Large intestine (tissue), 3 donors: Measurements from ENCODE around the gene CA10. TPM values are rescaled to one million over a fixed set of nuclear protein-coding genes. Genes with fewer than 3 reads are reported as not detected.

Experiments used
- DNase-seq, 2 donors: peaks; one replicate each; pipeline versions ENCODE4 v3.0.0 to v3.0.0-alpha.2; 2013
- H3K27ac ChIP-seq: one replicate; pipeline ENCODE4 v1.5.1; 2013; ENCODE audit warnings: low read length
- H3K27me3 ChIP-seq: 2 replicates; pipeline ENCODE4 v1.6.1; 2013; ENCODE audit warnings: low read length; ENCODE audit not compliant: control insufficient read depth, insufficient read depth
- H3K36me3 ChIP-seq: 2 replicates; pipeline ENCODE4 v1.6.1; 2013; ENCODE audit warnings: low read length; ENCODE audit not compliant: control insufficient read depth, insufficient read depth
- H3K4me1 ChIP-seq: one replicate; pipeline ENCODE4 v1.6.1; 2013; ENCODE audit warnings: low read length; ENCODE audit not compliant: control insufficient read depth, insufficient read depth
- H3K4me3 ChIP-seq: one replicate; pipeline ENCODE4 v1.5.1; 2013; ENCODE audit warnings: low read length
- H3K9me3 ChIP-seq: one replicate; pipeline ENCODE4 v1.6.1; 2013; ENCODE audit warnings: mild to moderate bottlenecking, low read depth, low read length, moderate library complexity; ENCODE audit not compliant: control insufficient read depth
- WGBS: methylation state at CpG from one replicate; pipeline ENCODE4 v1.1.5; 2013; ENCODE audit warnings: low lambda C conversion rate; ENCODE audit not compliant: insufficient coverage; 5-methylcytosine and 5-hydroxymethylcytosine counted together
- polyA plus RNA-seq: library from polyadenylated mRNA; unstranded; fragments of 120-200 nt; gene quantifications from one replicate; pipeline ENCODE4 v1.2.1, GENCODE V29; 2013

CA10 gene
- polyA plus RNA-seq, 1 donor: 1.2 TPM

- Histone ChIP-seq H3K4me3 (no peak overlapping the region), H3K4me1 (no peaks in the 10 kb centered on the region), H3K27me3 (no peaks in the 10 kb centered on the region), H3K27ac (no peak overlapping the region), H3K9me3 (no peaks in the 10 kb centered on the region), H3K36me3 (no peaks in the 10 kb centered on the region)
- WGBS: no CpG with 5 or more reads among the region's 2 CpGs
- no peak for DNase-seq
Measured at GRCh38 chr17:51955245-51955644, 203.3 kb downstream of the CA10 start.

DNA sequence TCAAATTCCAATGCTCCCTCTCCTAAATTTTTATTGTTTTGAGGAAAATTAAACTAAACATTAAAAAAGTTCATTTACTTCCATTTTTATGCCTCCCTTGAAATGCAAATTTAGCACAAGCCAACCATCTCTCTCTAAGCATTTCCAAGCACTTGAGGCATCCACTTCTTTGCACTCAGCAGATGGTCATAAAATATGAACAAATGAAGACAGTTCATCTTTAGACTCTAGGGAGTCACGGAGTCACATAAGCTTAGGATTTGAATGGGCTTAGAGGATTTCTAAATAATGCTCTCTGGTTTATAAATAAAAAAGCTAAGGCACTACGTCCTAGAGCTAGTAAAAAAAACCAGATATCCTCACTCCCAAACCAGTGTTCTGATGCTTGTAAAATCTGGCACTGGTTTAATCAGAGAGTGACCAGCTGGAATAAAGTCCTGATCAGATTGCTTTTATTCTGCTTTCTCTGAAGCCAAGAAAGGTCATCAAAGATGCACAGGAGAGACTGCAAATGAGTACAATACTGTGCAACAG lies 204.2 kb downstream of the CA10 start:
- DNase-seq: no peak
- Histone ChIP-seq H3K4me1 (no peaks in the 10 kb centered on the region), H3K9me3 (no peaks in the 10 kb centered on the region), H3K27ac (no peak overlapping the region), H3K36me3 (no peaks in the 10 kb centered on the region), H3K4me3 (no peak overlapping the region), H3K27me3 (no peaks in the 10 kb centered on the region)
- no CpG with 5 or more reads among the region's 2 CpGs for WGBS

- no peak overlapping the region for H3K27ac ChIP-seq
- no peak for DNase-seq
- H3K27me3 ChIP-seq: no peaks in the 10 kb centered on the region
- H3K4me1 ChIP-seq: no peaks in the 10 kb centered on the region
- no peak overlapping the region for H3K4me3 ChIP-seq
- no peaks in the 10 kb centered on the region for H3K36me3 ChIP-seq
- no peaks in the 10 kb centered on the region for H3K9me3 ChIP-seq
- no CpG with 5 or more reads among the region's 2 CpGs for WGBS
Measured at GRCh38 chr17:51951741-51952140, 206.8 kb downstream of the CA10 start.

DNA sequence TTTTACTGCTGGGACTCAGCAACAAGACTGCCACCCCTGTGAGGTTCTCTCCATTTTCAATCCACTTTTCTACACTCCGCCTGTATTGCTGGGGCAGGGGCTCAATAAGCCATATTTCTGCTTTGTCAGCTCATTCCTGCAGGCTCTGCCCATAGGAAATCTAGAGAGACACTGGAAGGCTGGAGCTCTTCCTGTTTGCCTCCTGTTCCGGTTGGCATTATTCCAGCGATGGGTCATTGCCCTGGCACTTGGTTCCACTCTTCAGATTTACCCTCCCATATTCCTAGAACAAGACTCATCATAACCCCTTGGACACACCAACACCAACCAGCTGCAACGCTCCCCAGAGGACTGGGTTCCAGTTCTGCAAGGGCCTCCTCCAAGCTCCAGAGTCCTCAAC lies 210.4 kb downstream of the CA10 start:
- WGBS: no CpG with 5 or more reads among the region's 4 CpGs

GRCh38 chr17:51947160-51947735 lies 211.3 kb downstream of the CA10 start:
- no peak overlapping the region for H3K4me3 ChIP-seq
- no peaks in the 10 kb centered on the region for H3K9me3 ChIP-seq
- DNase-seq: peak in 1 of 2 donors; percentile 2
- no peaks in the 10 kb centered on the region for H3K27me3 ChIP-seq
- no peaks in the 10 kb centered on the region for H3K4me1 ChIP-seq
- no CpG with 5 or more reads among the region's 3 CpGs for WGBS
- H3K36me3 ChIP-seq: no peaks in the 10 kb centered on the region
- H3K27ac ChIP-seq: no peak overlapping the region

More for the DNA sequence above, 210.4 kb downstream of the CA10 start:
- Histone ChIP-seq H3K4me3 (no peak overlapping the region), H3K27ac (no peak overlapping the region), H3K4me1 (no peaks in the 10 kb centered on the region), H3K9me3 (no peaks in the 10 kb centered on the region), H3K36me3 (no peaks in the 10 kb centered on the region), H3K27me3 (no peaks in the 10 kb centered on the region)
- no peak for DNase-seq

DNA sequence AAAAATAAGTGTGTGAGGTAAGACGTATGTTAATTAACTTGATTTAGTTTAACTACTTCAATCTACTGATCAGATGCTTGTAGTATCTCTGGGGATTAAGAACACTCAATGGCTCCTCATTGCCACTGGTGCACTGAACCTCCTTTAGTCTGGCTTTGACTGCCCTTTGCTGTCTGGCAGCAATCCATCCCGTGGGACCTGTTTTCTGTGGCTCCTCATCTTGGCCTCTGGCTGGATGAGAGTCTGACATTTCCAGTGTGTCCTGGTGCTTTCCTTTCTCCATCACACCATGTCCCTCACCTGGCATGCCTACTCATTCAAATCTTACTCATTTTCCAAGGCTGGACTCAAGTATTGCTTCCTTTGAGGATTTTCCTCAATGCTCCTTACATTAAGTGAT lies 212.2 kb downstream of the CA10 start:
- H3K27ac ChIP-seq: no peak overlapping the region
- WGBS: no CpG with 5 or more reads among the region's 2 CpGs
- no peaks in the 10 kb centered on the region for H3K9me3 ChIP-seq
- no peak overlapping the region for H3K4me3 ChIP-seq
- no peaks in the 10 kb centered on the region for H3K36me3 ChIP-seq
- no peaks in the 10 kb centered on the region for H3K27me3 ChIP-seq
- H3K4me1 ChIP-seq: no peaks in the 10 kb centered on the region
- DNase-seq: no peak

DNA sequence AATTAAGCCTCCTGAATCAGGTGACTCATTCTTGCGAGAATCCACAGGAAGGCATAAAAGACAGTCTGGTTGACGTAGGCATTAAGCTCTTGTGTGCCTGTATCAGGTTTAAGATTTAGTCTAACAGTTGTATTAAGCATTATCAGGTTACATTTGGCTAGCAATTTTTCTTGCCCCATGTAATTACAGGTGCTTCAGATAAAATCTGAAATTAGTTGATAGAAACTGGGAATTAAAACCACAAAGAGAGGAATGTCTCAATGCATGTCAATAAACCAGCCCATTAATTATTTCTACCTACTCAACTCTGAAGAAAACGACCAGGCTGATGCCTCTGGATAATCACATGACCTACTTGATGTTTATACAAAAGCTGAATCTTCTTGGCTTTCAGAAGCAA lies 217.2 kb downstream of the CA10 start:
- 40% methylated on average over 2 of the region's 3 CpGs for WGBS
- Histone ChIP-seq H3K36me3 (no peaks in the 10 kb centered on the region), H3K27ac (no peak overlapping the region), H3K27me3 (no peaks in the 10 kb centered on the region), H3K9me3 (no peaks in the 10 kb centered on the region), H3K4me1 (no peaks in the 10 kb centered on the region), H3K4me3 (no peak overlapping the region)
- DNase-seq: no peak

DNA sequence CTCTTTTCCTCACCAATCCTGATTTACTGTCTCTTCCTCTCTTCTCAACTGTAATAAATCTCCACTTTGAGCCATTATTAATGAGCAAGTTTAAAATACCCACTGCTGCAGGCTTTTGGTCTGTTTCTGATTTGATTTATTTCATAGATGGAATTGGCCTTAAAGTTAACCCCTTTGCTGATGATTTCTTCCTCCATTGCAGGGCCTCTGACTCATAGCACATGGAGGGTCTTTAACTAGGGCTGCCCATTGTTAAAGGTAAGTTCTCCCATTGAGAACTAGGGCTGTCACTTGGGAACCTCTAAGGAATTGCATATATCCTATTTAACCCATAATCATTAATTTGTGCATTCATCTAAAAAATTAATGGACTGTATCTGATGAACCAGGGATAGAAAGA lies 221.2 kb downstream of the CA10 start:
- no peak for DNase-seq
- no peaks in the 10 kb centered on the region for H3K27me3 ChIP-seq
- H3K36me3 ChIP-seq: no peaks in the 10 kb centered on the region
- H3K27ac ChIP-seq: no peak overlapping the region
- H3K4me1 ChIP-seq: no peaks in the 10 kb centered on the region
- no peak overlapping the region for H3K4me3 ChIP-seq
- no peaks in the 10 kb centered on the region for H3K9me3 ChIP-seq

GRCh38 chr17:51935477-51935876 lies 223.0 kb downstream of the CA10 start:
- DNase-seq: no peak
- Histone ChIP-seq H3K4me3 (no peak overlapping the region), H3K4me1 (no peaks in the 10 kb centered on the region), H3K27ac (no peak overlapping the region), H3K27me3 (no peaks in the 10 kb centered on the region), H3K36me3 (no peaks in the 10 kb centered on the region), H3K9me3 (no peaks in the 10 kb centered on the region)
- WGBS: 17% methylated on average over 1 of the region's 3 CpGs

DNA sequence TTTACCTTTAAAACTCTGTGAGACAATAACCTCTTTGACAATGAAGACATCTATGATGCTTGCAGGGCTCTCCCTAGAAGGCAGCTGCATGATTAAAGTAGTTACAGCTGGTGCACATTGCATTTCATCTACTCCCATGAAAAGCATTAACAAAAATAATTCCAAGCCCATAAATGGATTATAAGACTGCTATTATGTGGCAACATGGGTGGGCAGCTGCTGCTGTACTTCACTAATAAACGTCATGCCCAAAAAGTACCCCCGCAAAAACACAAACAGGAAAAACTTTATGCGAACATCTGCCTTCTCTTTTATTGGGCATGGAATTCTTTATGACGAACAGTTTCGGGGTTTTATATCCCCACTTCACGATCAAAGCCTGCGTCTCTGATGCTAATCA lies 224.9 kb downstream of the CA10 start:
- 76% methylated on average over 4 of the region's 7 CpGs for WGBS
- no peaks in the 10 kb centered on the region for H3K27me3 ChIP-seq

GRCh38 chr17:51926448-51926847 lies 232.1 kb downstream of the CA10 start:
- H3K27ac ChIP-seq: no peak overlapping the region
- no peak for DNase-seq
- no peaks in the 10 kb centered on the region for H3K36me3 ChIP-seq
- H3K9me3 ChIP-seq: no peaks in the 10 kb centered on the region
- no peak overlapping the region for H3K4me3 ChIP-seq
- no peaks in the 10 kb centered on the region for H3K27me3 ChIP-seq
- WGBS: no CpG with 5 or more reads among the region's 4 CpGs
- H3K4me1 ChIP-seq: no peaks in the 10 kb centered on the region

More for the DNA sequence above, 224.9 kb downstream of the CA10 start:
- Histone ChIP-seq H3K4me3 (no peak overlapping the region), H3K4me1 (no peaks in the 10 kb centered on the region), H3K9me3 (no peaks in the 10 kb centered on the region), H3K27ac (no peak overlapping the region), H3K36me3 (no peaks in the 10 kb centered on the region)
- no peak for DNase-seq
